NCI-H524 treated with DMSO at 0.1 percent for 48 hours (cell line): ENCODE measurements around the gene ANTXR2.

Experiments used
- DNase-seq: peaks from one replicate; lab custom pipeline; 2025; lab: John Stamatoyannopoulos, UW

The ANTXR2 gene

DNA sequence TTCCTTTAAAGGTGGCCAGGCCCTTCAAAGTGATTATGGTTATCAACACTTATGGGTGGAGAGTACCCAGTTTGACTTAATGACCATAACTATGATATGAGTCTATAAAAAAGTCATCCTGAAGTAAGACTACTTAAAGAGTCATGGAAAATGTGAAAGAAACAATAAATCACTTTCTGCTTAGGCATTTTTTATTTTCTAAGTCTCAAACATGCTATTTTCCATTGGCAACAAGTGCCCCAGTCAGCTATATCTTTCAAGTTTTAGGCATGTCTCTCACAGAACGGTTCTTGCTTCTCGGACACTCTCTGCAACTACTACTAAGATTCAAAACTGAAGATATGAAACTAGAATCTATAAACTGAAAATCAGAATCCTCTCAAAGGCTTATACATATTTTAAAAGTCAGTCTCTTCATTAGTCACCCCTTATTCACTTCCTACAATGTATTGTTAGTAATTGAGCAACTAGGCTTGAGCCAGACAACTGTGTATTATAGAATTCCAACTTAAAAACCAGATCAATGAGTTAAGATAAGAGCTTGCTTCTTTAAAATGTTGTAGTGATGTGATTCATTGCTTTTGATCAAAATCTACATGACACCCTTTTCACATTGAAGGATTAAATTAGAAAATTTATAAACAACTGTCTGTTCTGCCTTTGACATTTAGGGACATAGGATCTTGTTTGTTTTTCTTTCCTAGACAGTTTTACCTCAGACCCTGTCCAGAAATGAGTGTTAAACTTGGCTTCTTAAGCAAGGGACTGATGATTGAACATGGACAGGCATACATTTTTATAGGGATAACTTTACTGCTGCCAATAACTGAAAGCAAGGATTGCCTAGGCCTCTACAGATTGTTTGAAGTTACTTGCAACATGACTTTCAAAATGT is 2.9 kb downstream of the ANTXR2 start:
- DNase-seq: no peak

DNA sequence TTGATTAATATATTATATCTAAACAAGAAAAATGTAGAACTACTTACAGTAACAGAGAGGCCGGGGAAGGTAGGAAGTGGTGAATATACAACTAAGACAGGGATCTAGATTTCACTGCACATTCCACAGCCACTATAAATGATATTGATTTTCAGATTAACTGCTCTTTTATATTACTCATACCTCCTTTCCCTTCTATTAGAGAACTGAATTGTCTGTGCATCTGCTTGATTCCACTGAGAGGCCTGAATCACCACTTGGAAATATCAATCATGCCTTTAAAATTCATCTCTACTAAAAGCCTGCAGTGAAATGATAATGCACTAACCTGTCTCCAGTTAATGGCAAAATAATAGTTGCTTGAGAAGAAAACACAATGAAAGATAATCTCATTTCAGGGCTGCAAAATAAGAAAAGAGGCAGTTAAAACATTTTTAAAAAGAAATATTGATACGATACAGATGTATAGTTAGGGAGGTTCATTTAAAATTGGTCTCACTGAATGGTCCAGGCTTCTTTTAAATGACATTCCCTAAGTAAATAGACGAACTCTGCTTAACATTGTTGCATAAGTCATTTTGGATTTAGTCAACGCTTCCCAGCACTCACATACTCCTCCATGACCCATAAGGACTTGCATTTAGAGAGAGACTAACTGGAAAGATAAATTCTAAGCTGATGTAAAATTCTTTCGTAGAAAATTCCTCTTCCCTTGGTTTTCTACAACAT is 3.8 kb downstream of the ANTXR2 start:
- DNase-seq: no peak

DNA sequence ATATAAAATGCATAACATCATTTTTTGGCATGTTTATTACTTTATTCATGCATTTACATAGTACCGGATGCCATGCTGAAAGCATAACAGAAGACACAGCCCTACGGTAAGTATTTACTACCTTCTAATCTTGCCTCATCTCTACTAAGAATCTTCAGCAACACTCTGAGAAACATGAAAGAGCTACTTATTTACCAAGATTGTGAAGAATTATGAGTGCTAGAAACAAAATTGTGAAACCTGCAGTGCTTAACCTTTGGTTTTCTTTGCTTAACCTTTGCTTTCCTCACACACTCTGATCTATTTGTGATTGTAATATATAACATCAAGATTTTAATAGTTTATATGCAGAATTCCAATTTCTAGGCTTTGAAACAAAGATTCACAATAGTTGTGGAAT is 7.4 kb downstream of the ANTXR2 start:
- DNase-seq: no peak

DNA sequence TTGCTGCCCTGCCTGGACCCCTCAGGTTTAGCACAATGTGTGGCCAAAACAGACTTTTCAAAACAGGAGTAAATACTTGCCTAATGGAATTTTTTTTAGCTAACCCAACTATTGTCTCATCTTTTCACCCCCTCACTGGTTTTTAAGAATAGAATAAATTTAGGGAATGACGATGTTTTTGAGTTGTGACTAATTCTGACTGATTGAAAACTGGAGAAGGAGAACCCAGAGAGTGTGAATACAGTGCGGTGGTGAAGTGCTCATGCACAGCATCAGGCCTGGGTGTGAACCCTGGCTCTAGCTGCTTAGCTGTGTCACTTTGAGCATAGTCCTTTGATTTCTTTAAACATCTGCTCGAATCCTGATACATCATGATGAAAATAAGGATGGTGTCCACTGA is 10.5 kb downstream of the ANTXR2 start:
- DNase-seq: no peak

DNA sequence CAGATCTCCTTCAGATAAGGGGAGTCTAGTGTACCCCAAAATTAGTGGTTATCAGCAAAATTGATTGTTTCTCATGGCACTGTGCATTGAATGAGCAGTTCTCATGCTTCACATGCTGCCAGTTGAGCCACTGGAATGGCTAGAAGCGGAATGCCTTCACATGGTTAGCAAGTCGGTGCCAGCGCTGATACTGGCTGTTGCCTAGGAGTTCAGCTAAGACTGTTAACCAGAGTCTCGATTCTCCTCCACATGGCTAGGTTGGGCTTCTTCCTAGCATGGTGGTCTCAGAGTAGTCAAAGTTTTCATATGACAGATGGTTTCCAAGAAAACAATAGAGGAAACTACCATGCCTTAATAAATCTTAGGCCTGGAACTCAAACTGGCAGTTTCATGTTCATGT is 12.2 kb downstream of the ANTXR2 start:
- DNase-seq: no peak

DNA sequence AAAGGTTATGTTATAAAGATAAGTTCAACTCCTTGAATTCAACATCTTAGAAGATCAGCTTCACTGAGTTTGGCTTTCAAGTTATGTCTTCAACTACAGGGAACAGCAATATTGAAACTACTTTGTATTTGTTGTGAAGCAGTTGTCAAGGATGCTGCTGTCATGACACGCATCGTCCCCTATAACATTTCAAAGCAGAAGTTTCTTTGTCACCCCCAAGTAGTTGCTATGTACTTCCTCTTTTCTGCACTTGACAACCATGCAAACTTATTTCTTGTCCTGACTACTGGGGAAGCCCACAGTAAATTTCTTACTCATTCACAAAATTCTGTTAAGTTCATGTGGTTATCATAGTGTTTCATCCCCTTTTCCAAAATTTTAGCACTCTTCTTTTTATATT is 14.3 kb downstream of the ANTXR2 start:
- no peak for DNase-seq

DNA sequence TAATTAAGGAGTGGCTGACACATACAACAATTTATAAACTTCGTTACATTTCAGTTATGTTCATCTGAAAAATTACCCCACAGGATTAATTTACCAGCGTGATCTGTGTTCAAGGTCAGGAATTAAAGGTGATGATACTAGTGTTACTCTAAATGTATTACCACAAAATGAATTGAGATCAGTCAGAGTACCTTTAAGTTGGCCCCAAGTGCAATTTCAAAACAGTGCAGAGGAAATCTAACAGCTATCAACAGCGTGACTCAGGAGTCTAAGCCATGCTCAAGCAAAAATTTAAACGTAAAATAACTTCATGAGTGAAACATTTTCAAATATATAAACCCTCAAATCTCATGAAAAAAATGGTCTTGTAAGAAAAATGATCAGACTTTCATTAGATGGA is 18.7 kb downstream of the ANTXR2 start:
- DNase-seq: no peak

DNA sequence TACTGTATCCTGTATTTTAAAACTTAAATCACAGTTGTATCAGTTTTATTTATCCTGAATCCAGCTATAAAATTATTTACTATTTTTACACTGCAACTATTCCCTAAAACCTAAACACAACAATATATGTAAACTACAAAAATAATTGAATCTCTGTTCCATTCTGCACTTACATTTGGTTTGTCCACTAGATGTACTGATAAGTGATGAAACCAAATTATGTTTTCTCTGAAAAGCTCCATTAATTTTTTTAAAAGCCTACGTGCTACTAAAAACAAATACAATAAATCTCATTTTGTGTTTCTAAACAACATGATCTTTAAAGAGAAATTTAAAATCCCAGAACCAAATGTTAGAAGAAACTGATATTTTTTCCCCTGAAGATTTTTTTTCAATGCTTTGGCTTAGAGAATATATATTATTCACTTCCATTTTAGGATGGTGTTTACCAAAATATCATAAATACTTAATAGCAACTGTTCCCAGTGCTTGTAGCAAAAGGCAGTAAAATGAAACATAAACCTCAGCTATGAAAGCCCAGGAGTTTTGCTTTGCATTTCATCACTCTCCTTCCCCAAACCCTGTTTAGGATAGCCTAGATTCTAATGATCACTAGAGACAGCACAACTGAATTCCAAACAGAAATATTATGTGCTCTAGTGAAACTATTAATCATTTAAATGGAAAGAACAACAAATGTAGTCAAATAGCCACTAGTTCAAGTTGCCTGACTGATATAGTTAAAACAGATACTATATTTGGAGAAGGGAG is 19.7 kb downstream of the ANTXR2 start:
- no peak for DNase-seq

DNA sequence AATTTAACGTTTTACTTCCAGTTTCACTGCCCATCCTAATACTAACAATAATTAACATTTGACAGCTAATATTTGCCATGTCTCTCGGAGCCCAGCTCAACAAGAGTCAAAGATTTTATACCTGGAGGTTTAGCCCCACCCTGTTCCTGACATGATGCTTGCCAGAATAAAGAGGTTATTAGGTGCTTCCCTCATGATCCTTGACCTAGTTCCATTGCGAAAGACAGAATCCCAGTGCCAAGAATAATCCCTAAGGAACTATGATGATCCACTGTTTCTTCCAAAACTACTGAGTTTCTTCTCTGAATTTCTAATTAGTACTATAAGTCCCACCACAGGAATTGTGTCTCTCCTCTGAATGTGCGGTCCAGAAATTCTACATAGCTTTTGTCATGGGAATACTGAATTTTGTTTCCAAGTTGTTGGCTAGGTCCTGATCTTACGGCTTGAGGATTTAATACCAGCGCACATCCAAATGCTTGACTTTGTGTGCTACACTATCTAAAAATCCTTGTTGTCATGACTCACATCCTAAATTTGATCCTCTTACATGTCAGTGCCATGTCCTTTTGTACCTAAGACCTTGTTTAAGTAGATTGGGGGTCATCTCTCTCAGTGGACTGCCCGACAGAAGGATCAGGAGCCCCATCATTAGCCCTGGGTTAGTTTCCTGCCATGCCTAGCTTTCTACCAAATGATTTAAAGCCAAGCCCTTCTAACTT is 23.1 kb downstream of the ANTXR2 start:
- no peak for DNase-seq

DNA sequence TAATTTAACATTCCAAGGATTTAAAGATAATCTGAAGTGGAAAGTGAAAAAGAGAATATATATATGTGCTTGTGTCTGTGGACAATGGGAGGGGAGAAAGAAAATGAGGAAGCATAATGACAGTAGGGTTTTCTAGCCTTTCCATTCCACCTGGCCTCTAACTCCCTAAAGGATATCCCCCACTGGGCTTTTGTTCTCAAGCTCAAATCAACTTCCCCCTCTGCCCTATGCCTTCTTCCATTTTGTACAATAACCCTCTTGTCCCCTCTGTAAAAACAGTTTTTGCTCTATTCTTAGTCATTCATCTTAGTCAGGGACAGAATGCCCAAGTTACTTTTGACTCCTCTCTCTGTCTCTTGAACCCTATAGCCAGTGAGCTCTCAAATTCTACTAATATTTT is 23.6 kb downstream of the ANTXR2 start:
- DNase-seq: no peak

DNA sequence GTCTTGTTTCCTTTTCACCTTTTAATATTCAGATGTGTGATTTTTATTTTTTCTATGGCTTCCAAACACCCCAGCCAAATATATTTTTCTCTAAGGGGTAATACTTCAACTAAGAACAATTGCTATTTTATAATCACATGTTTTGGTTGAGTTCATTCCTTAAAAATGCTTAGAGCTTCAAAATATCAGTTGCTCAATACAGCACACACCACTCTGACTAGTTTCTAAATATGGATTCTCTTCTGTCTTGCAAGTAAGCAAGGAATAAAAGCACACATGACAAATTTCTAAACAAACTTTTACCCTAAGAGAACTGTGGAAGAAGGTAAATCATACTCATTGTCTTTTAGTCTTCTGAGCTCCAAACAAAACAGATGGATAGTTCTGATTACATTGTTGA is 27.2 kb downstream of the ANTXR2 start:
- DNase-seq: no peak

DNA sequence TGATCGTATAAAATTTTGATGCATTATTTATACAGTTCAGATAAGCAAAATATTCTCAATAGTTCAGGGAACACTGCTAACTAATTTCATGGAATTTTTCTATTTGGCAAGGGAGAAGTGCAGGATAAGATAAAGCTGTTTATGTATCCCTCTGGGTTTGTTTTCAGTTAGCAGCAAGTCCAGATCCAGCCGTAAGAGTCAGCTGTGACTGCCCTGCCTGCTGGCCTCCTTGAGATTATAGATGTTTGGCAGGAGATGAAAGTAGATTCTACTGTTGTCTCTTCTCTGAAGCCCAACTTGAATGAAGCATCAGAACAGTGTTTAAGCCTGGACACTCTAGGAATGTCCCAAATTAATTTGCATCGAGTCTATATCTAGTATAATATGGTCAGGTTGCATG is 29.5 kb downstream of the ANTXR2 start:
- DNase-seq: no peak

DNA sequence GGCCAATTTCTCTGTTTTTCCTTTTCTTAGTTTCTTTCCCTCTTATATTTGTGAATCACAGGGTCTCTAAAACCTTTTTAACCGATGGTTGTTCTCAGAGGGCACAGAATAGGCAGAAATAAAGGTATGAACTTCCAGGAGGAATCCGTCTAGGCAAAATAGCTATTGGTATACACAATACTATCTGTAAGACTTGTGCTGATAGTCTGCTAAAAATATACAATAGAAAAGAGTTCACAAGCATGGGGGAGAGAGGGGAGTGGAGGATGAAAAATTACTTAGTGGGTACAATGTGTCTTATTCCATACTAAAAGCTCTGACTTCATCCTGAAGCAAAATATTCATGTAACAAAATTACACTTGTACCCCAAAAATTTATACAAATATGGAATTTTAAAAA is 30.2 kb downstream of the ANTXR2 start:
- DNase-seq: no peak

DNA sequence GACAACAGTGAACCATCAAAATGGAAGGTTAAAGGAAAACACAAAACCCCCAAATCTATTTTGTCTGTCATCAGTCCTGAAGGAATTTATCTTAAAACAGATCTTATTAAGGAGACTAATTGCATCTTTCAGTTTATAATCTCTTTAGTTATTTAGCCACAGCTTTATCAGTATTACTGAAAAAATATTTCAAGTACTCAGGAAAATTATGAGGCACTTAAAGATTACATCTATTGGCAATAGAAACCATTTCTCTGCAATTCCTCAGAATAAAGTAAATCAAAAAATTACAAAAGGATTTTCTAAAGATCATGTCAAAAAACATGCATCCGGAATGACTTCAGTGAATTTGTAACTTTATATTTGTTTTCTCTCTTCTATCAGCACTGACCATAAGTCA is 35.2 kb downstream of the ANTXR2 start:
- DNase-seq: no peak

DNA sequence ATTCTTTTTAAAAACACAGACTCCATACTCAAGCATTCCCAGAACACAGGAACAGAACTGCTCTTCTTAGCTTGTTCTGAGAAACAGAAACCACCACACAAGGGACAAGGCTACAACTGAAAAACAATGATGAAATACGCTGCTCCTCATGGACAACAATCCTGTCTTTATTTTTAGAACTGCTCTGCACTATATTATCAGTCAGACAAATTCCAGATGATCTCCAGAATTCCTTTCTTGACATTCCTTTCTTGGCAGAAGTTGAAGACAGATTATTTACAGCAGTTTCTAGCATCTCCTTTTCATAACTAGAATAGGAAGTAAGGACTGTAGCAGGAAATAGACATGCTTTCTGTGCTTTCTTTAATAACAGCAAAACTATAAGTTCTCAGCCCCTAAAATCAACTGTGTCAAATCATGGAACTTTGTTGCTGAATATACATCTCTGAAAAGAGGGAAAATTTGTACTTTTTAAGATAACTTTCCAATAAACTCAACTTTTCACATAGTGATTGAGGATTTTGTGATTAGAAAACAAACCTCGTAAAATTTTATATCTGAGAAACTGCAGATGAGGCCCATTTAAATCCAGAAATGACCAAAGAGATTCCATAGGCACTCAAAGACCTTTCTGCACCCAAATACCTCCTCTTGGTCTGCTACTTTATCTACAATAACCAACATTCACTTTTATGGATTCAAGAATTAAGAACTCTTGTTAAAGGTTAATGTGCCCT is 35.9 kb downstream of the ANTXR2 start:
- no peak for DNase-seq

DNA sequence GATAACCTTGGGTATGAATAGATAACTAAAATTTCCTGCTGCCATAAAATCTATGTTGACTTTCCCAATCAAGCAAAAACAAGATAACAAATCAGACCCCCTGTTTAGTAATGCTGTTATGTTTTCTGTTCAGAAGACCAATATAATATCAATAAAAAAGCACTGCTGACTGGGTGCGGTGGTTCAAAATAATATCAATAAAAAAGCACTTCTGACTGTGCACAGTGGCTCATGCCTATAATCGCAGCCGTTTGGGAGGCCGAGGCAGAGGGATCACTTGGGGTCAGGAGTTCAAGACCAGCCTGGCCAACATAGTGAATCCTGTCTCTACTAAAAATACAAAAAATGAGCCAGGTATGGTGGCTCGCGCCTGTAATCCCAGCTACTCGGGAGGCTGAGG is 36.7 kb downstream of the ANTXR2 start:
- DNase-seq: no peak

DNA sequence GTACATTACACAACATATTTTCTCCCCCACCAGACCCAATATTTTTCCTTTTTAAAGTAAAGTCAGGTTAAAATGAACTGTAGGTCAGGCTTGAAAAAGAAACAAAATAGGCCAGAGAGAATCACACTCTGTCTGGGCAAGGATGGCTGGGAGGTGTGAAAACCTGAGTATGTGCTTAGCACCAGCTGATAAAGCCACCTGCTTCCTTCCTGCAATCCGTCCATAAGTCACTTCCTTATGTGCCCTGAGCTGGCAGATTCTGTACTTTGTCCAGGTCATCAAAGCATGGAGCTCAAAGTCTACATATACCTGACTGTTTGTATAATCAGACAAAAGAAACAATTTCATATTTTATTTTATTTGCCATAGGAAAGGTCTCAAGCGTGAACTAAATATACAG is 37.7 kb downstream of the ANTXR2 start:
- DNase-seq: no peak

DNA sequence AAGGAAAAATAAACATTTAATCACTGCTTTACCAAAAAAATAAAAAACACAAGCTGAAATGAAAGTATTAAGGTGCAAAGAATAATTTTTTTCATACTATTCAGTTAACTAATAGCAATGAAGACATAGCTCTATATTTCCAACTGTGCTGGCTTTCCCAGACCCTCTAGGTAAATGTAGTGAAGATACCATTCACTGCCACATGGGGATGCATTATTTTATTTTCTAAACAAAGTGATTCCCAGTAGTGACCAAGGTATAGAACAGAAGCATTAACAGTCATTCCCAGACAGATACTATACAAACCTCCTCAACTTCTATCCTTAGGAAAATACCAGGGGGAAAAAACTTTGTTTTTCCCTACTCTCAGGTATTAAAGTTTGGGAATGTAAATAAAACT is 39.4 kb downstream of the ANTXR2 start:
- no peak for DNase-seq

DNA sequence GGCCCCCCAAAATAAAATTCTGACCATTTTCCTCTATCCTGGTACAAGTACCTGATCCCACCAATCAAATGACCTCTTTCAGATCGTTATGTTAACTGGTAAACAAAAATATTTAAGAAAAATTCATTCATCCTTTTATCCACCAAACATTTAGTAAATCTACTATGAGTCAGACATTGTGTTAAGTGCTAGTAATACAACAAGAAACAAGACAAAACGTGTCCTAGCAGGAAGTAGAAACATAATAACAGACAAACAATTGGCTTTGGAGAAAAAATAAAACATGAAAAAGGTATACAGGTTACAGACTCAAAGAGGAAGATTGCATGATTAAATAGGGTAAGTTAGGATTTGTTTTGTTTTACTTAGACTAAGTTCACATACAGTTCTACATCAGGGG is 43.7 kb downstream of the ANTXR2 start:
- DNase-seq: no peak

DNA sequence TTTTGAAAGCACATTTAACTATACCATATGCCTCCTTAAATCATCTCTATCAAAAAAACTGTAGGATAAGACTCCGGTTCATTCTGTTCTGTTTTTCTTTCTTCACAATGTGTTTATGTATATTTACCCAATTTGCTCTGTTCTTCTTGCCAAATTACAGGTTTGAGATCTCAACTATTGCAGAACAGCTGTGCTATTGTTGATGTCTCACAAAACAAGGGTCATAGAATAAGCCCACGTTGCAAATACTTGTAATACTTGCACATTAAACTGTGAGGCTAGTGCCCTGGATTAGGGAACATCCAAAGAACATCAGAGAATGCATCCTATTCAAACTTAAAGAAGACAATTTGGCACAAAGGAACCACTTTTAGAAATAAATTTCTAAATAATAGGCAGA is 45.4 kb downstream of the ANTXR2 start:
- DNase-seq: no peak

DNA sequence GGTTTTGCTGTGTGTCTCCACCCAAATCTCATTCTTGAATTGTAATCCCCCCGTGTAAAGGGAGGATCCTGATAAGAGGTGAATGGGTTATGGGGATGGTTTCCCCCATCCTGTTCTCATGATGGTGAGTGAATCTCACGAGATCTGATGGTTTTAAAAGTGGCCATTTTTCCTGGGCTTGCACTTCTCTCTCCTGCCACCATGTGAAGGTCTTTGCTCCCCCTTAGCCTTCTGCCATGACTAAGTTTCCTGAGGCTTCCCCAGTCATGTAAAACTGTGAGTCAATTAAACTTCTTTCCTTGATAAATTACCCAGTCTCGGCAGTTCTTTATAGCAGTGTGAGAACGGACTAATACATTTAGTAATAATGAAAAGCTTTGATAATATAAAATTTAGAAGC is 46.9 kb downstream of the ANTXR2 start:
- no peak for DNase-seq
